ENCODE results near the gene DSE.

- no peak for TF ChIP-seq CTCF (IDR thresholded peaks at IDR 0.05)
- TF ChIP-seq ZFX (IDR thresholded peaks at IDR 0.05; ENCODE audit: borderline replicate concordance), result no peak
Observed at GRCh38 chr6:116385459-116385802, 14.7 kb downstream of the DSE start.
